ENCODE measurements around the gene RIMS4.

- TF ChIP-seq CTCF (IDR thresholded peaks at IDR 0.05; ENCODE audit: insufficient read depth, low read length) (no peak), POLR2AphosphoS5 (IDR thresholded peaks at IDR 0.05; ENCODE audit: low read depth) (no peak), REST (IDR thresholded peaks at IDR 0.05; ENCODE audit: insufficient replicate concordance, low read depth) (no peak)
These were observed 25.7 kb downstream of the RIMS4 start for GRCh38 chr20:44784688-44785087.

Measured in HL-60 (cell line).